HG03139 (cell line): ENCODE results near the gene RHEX.
"Not testable (repeated sequence)": the region's sequence is repeated elsewhere in the genome, so short reads cannot be mapped to it uniquely, and the experiment has no call there.

Source experiments
- ATAC-seq: cut with Tn5 transposase; IDR thresholded peaks from one replicate; pipeline ENCODE4 v1.9.1; 2021; ENCODE audit not compliant: unreplicated experiment

Gene RHEX

DNA sequence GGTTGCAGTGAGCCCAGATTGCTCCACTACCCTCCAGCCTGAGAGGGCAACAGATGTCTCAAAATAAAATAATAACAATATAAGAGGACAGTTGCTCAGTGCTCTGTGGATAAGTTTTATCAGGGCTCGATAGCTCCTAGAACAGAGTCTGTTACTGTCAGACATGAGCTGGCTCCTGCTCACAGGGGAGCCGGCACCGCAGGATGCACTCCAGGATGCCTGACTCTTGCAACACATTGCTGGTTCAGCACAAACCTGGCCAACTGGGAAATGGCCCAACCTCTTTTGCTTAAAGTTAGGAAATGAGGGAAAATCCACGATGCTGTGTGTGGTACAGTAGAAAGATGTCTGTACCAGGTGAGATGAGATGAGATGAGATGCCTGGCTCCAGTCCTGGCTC is 23.5 kb upstream of the RHEX start:
- no peak for ATAC-seq

GRCh38 chr1:206030191-206030590 is 22.8 kb upstream of the RHEX start:
- ATAC-seq = no peak

DNA sequence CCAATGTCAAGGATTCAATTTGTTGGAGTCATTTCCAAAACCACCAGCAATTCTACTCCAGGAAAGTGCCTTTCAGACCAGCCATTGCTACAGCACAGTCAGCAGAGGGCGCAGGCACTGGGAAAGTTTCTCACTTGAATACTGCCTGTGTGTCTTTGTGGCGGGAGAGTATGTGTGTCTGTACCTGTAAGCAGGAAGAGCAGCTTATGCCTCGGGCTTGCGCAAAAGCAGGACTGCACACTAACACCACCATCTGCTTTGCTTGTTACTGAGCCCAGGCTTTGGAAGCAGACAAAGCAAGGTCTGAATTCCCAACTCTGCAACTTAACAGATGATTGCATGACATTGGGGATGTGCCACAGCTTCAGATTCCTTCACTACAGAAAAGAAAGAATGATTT is 22.3 kb upstream of the RHEX start:
- ATAC-seq = peak; percentile 76

- ATAC-seq = no peak
These were observed 20.4 kb upstream of the RHEX start for GRCh38 chr1:206032380-206033140.

DNA sequence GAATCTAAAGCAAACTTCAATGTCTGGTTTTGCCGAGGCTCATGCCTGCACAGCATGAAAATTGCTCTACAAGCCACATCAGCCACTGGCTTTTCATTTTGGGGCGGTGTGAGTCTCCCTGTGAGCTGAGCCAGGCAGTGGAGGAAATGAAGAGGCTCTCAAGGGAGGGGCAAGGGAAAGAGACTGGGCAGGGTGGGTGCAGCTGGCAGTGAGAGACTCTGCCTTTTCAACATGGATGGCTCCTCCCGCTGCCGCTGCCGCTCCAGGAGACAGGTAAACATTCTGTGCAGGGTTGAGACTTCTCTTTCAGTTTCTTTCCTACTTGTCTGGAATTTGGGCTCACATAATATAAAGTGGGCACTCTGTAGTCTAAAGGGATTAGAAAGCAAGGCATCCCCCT is 17.9 kb upstream of the RHEX start:
- no peak for ATAC-seq

DNA sequence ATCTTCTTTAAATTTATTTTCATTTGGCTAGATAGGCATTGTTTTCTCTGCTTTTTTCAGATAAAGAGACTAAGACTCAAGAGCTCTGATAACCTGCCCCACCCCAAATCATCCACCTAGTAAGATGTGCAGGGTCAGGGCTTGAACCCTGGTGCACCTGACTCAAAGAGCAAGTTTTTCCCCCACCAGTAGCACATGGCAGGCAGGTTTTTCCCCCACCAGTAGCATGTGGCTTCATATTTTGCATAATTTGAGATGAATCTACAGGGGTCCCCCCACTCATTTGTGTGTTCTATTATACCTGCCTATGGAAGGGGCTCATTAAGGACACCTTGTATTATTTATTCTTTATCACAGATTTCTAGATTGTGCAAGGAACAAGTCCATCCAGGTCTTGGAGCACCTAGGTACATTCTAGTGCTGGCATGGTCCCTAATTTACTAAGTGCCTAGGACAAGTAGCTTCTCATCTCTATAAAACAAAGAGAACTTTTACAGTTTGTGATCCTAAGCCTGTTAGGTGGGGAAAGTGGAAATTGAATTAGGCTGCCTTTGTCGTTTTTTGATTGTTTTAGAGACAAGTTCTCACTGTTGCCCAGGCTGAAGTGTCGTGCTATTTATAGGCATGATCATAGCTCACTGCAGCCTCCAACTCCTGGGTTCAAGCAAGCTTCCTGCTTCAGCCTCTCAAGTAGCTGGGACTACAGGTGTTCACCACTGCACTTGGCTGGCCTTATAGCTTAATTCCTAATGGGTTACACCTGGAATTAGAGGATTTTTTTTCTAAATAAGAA is 16.1 kb upstream of the RHEX start:
- no peak for ATAC-seq

GRCh38 chr1:206037581-206037980 is 15.4 kb upstream of the RHEX start:
- ATAC-seq = no peak

DNA sequence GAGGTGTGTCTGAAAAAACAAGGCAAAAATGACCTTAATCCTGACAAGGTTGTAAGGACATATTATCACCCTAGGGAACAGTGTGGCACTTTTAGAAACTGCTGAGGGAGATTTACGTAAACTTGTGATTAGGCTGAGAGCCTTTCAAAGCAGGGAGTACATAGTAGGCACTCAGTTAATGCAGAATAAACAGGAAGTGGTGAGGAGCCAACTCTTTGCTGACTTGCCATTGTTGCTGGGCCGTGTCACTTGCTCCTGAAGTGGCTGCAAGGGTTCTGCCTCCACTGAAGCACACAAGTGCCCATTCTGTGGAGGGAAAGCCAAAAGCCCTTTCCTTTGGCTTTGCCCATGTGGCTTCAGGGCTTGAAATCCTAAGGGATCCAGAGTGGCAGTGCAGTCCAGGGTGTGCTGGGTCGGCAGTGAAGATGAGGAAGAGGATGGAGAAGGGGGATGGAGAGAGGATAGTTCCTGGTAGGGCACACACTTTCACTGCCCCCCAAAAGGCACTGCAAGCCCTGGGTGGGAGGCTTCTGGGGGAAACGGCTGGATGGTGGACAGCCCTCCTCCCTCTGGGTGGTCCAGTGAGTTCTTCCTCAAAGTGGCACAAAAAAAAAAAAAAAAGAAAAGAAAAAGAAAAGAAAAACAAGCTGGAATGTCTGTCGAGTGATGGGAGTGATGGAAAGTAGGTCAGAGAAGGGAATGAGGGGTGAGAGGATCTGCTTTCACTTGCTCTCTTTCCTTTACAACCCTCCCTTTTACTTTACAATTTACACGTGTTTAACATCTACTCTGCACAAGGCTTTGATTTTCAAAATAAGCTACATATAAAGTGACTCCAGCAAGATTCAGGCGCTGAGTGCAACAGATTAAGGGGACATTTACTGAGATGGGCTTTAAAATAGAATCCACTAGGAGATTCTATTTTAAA is 13.7 kb upstream of the RHEX start:
- ATAC-seq = no peak

DNA sequence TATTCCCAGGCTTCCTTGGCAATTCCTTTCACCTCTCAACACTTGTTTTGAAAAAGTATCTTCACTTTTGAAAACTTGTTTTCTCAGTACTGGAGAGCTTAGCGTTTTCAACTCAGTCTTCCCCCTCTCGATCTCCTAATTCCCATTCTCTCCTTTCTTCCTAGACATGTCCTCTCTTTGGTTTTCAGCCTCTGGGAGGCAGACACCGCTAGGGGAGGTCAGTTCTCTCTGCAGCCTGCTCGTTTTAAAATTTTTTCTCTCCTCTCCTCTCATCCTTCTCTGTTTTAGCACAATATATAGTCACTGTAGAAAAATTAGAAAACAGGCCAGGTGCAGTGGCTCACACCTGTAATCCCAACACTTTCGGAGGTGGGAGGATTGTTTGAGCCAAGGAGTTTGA is 12.6 kb upstream of the RHEX start:
- ATAC-seq = no peak

GRCh38 chr1:206041640-206042039 is 11.3 kb upstream of the RHEX start:
- ATAC-seq = peak; percentile 57

- no peak for ATAC-seq
These were observed 5.7 kb upstream of the RHEX start for GRCh38 chr1:206047271-206047670.

- ATAC-seq = no peak
These were observed 4.4 kb upstream of the RHEX start for GRCh38 chr1:206048582-206048981.

- ATAC-seq = no peak
These were observed 3.7 kb upstream of the RHEX start for GRCh38 chr1:206049293-206049692.

GRCh38 chr1:206049919-206050600 is 2.9 kb upstream of the RHEX start:
- no peak for ATAC-seq

GRCh38 chr1:206050655-206051235 is 2.2 kb upstream of the RHEX start:
- peak; percentile 77 for ATAC-seq

DNA sequence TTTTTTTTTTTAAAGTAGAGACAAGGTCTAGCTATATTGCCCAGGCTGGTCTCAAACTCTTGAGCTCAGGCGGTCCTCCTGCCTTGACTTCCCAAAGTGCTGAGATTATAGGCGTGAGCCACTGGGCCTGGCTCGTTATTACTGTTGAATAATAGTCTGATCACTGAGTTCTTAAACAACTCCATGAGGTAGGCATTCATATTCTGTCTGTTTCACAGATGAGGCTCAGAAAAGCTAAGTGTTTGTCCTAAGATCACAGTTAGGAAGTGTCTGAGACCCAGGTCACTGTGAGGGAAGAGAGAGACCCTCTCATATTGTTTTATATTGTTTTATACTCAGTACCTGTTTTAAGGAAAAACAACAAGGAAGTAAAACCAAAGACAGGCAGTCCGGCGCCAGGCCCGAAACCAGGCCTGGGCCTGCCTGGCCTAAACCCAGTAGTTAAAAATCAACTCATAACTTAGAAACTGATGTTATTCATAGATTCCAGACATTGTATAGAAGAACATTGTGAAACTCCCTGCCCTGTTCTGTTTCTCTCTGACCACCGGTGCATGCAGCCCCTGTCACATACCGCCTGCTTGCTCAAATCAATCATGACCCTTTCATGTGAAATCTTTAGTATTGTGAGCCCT is 625 bp upstream of the RHEX start:
- not testable (repeated sequence) for ATAC-seq

- not testable (repeated sequence) for ATAC-seq
These were observed 643 bp downstream of the RHEX start for GRCh38 chr1:206053616-206054015.

- ATAC-seq = not testable (repeated sequence)
These were observed 2.2 kb downstream of the RHEX start for GRCh38 chr1:206055069-206055625.

DNA sequence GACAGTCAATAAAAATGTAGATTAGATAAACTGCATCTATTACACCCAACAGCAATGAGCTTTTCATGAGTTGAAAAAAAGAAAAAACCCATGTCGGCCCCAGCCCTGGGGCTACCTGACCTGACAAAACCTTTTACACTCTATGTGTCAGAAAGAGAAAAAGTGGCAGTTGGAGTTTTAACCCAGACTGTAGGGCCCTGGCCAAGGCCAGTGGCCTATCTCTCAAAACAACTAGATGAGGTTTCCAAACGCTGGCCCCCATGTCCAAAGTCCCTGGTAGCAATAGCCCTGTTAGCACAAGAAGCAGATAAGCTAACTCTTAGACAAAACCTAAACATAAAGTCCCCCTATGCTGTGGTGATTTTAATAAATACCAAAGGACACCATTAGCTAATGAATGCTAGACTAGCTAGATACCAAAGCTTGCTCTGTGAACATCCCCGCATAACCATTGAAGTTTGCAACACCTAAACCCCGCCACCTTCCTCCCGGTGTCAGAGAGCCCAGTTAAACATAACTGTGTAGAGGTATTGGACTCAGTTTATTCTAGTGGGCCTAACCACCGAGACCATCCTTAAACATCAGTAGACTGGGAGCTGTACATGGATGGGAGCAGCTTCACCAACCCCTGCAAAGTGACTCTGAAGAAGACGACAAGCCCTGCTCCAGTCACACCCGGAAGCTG is 2.8 kb downstream of the RHEX start:
- ATAC-seq = not testable (repeated sequence)
